Measurements from ENCODE around the gene OXGR1.

OXGR1 gene

GRCh38 chr13:96966415-96967102 lies 27.7 kb downstream of the OXGR1 start:
- Histone ChIP-seq H3K9me3 (ENCODE audit: severe bottlenecking) (peaks cover 38% of the 10 kb centered on the region), H3K4me3 (ENCODE audit: low read depth, low read length) (no peak overlapping the region), H3K27me3 (ENCODE audit: insufficient read depth, low read depth, severe bottlenecking) (peaks cover 45% of the 10 kb centered on the region), H3K27ac (no peak overlapping the region), H3K36me3 (no peaks in the 10 kb centered on the region)
- TF ChIP-seq, protein P1, sequence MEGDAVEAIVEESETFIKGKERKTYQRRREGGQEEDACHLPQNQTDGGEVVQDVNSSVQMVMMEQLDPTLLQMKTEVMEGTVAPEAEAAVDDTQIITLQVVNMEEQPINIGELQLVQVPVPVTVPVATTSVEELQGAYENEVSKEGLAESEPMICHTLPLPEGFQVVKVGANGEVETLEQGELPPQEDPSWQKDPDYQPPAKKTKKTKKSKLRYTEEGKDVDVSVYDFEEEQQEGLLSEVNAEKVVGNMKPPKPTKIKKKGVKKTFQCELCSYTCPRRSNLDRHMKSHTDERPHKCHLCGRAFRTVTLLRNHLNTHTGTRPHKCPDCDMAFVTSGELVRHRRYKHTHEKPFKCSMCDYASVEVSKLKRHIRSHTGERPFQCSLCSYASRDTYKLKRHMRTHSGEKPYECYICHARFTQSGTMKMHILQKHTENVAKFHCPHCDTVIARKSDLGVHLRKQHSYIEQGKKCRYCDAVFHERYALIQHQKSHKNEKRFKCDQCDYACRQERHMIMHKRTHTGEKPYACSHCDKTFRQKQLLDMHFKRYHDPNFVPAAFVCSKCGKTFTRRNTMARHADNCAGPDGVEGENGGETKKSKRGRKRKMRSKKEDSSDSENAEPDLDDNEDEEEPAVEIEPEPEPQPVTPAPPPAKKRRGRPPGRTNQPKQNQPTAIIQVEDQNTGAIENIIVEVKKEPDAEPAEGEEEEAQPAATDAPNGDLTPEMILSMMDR (IDR thresholded peaks at IDR 0.05; ENCODE audit: low read depth, low read length), result no peak
- no peak for DNase-seq

DNA sequence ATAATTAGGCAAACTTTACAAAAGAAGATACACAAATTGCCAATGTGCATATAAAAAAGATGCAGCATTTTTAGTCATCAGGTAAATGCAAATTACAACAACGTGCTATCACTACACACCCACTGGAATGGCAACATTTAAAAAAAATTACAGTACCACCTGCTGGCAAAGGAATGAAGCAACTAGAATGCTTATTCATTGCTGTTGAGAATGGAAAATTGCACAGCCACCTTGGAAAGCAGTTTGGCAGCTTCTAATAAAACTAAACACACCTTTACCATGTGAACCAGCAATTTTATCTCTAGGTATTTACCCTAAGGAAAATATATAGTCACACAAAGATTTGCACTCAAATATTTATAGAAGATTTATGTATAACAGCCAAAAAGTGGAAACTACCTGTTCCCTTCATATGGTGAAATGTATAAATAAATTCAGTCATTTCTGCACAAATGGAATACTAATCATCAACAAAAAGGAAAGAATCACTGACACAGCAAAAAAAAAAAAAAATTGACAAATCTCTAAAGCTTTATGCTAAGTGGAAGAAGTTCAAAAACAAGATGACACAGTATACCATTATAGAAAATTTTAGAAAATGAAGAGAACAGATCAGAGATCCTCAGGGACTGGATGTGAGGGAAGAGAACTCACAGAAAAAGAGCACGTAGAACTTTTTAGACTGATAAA lies 30.3 kb downstream of the OXGR1 start:
- H3K36me3 ChIP-seq, result no peaks in the 10 kb centered on the region
- TF ChIP-seq, protein P1 (IDR thresholded peaks at IDR 0.05; ENCODE audit: low read depth, low read length), result 0 out of 2 replicates have a peak, but pooled peaks have one; percentile 21
- DNase-seq, result no peak
- no peak overlapping the region for H3K4me3 ChIP-seq (ENCODE audit: low read depth, low read length)
- peaks cover 55% of the 10 kb centered on the region for H3K27me3 ChIP-seq (ENCODE audit: insufficient read depth, low read depth, severe bottlenecking)
- no peak overlapping the region for H3K27ac ChIP-seq
- H3K9me3 ChIP-seq (ENCODE audit: severe bottlenecking), result peaks cover 22% of the 10 kb centered on the region

DNA sequence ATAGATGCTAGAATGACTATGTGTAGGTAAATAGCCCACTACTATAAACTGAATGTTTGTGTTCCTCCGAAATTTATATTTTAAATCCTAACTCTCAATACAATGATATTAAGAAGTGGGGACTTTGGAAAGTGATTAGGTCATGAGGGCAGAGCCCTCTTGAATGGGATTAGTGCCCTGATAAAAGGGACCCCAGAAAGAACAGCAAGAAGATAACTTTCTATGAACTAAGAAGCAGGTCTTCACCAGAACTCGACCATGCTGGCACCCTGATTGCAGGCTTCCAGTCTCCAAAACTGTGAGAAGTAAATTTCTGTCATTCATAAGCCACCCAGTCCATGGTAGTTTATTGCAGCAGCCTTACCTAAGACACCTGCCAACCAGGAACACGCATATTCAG lies 33.9 kb downstream of the OXGR1 start:
- TF ChIP-seq, protein P1 (IDR thresholded peaks at IDR 0.05; ENCODE audit: low read depth, low read length), result no peak
- Histone ChIP-seq H3K9me3 (ENCODE audit: severe bottlenecking) (no peaks in the 10 kb centered on the region), H3K27me3 (ENCODE audit: insufficient read depth, low read depth, severe bottlenecking) (peaks cover 69% of the 10 kb centered on the region), H3K4me3 (ENCODE audit: low read depth, low read length) (no peak overlapping the region), H3K27ac (no peak overlapping the region), H3K36me3 (no peaks in the 10 kb centered on the region)
- no peak for DNase-seq

GRCh38 chr13:96958286-96958891 lies 35.9 kb downstream of the OXGR1 start:
- Histone ChIP-seq H3K27ac (no peak overlapping the region), H3K36me3 (no peaks in the 10 kb centered on the region), H3K9me3 (ENCODE audit: severe bottlenecking) (no peaks in the 10 kb centered on the region), H3K27me3 (ENCODE audit: insufficient read depth, low read depth, severe bottlenecking) (peaks cover 80% of the 10 kb centered on the region), H3K4me3 (ENCODE audit: low read depth, low read length) (no peak overlapping the region)
- TF ChIP-seq, protein P1 (IDR thresholded peaks at IDR 0.05; ENCODE audit: low read depth, low read length), result peak; percentile 73
- DNase-seq, result no peak

DNA sequence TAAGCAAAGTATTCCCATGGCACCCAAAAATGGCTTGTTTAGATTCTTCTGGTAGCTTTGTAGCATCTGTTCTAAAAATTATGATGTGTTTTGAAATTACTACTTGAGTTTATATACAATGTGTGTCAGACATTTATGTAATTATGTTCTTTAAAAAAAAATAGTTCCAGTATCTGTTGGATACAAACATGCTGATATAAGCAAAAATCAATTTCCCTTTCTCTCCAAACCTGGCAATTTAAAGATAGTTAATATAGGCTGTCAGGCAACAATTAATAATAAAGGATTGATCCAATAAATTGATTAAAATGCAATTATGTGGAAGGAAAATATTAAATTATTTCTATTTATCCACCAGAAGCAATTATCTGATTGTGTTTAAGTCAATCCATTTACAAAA lies 41.7 kb downstream of the OXGR1 start:
- Histone ChIP-seq H3K9me3 (ENCODE audit: severe bottlenecking) (peaks cover 4% of the 10 kb centered on the region), H3K36me3 (no peaks in the 10 kb centered on the region), H3K4me3 (ENCODE audit: low read depth, low read length) (no peak overlapping the region), H3K27me3 (ENCODE audit: insufficient read depth, low read depth, severe bottlenecking) (peaks cover 79% of the 10 kb centered on the region), H3K27ac (no peak overlapping the region)
- DNase-seq, result no peak
- TF ChIP-seq, protein P1 (IDR thresholded peaks at IDR 0.05; ENCODE audit: low read depth, low read length), result no peak
